Parathyroid adenoma (tissue), 2 donors: Measurements from ENCODE around the gene CLP1.

ENCODE experiments used
- H2AFZ ChIP-seq: fragments of 300-600 bp; sonication (generic); one replicate; pipeline ENCODE4 v1.7.0; 2017; ENCODE audit warnings: antibody characterized with exemption, mild to moderate bottlenecking
- H3K27ac ChIP-seq: fragments of 300-600 bp; sonication (generic); one replicate; pipeline ENCODE4 v1.7.0; 2017
- H3K27me3 ChIP-seq: fragments of 300-600 bp; sonication (generic); one replicate; pipeline ENCODE4 v1.7.0; 2017; ENCODE audit warnings: low read length; ENCODE audit not compliant: control insufficient read depth, insufficient read depth
- H3K36me3 ChIP-seq: fragments of 300-600 bp; sonication (generic); one replicate; pipeline ENCODE4 v1.7.0; 2017; ENCODE audit warnings: low read length; ENCODE audit not compliant: control insufficient read depth, insufficient read depth
- H3K4me1 ChIP-seq: fragments of 300-600 bp; sonication (generic); one replicate; pipeline ENCODE4 v1.7.0; 2017; ENCODE audit warnings: control low read depth
- H3K4me2 ChIP-seq: fragments of 300-600 bp; sonication (generic); one replicate; pipeline ENCODE4 v1.7.0; 2017; ENCODE audit warnings: low read length
- H3K4me3 ChIP-seq: fragments of 300-600 bp; sonication (generic); one replicate; pipeline ENCODE4 v1.7.0; 2017; ENCODE audit warnings: low read depth, low read length
- H3K79me2 ChIP-seq: fragments of 300-600 bp; sonication (generic); one replicate; pipeline ENCODE4 v1.7.0; 2017; ENCODE audit warnings: control low read depth
- H3K9ac ChIP-seq: fragments of 300-600 bp; sonication (generic); one replicate; pipeline ENCODE4 v1.7.0; 2017; ENCODE audit warnings: mild to moderate bottlenecking
- H3K9me3 ChIP-seq: fragments of 300-600 bp; sonication (generic); one replicate; pipeline ENCODE4 v1.7.0; 2017; ENCODE audit warnings: low read length; ENCODE audit not compliant: control insufficient read depth
- CTCF ChIP-seq: fragments of 300-600 bp; sonication (generic); IDR thresholded peaks from one replicate; pipeline ENCODE4 v1.7.0; 2017; ENCODE audit warnings: antibody characterized with exemption, mild to moderate bottlenecking
- donor health status: primary hyperparathyroidism.

CLP1 gene

GRCh38 chr11:57624864-57625263 is 32.7 kb upstream of the CLP1 start:
- H3K4me3 ChIP-seq: no peak overlapping the region
- TF ChIP-seq CTCF: no peak
- H3K27ac ChIP-seq: no peak overlapping the region
- H3K4me1 ChIP-seq: no peaks in the 10 kb centered on the region
- no peaks in the 10 kb centered on the region for H3K36me3 ChIP-seq
- H3K27me3 ChIP-seq: no peaks in the 10 kb centered on the region
- no peak overlapping the region for H3K9ac ChIP-seq
- no peak overlapping the region for H3K4me2 ChIP-seq
- no peaks in the 10 kb centered on the region for H3K79me2 ChIP-seq
- no peak overlapping the region for H2AFZ ChIP-seq
- H3K9me3 ChIP-seq: no peaks in the 10 kb centered on the region

GRCh38 chr11:57626895-57627294 is 30.7 kb upstream of the CLP1 start:
- no peak overlapping the region for H2AFZ ChIP-seq
- H3K4me3 ChIP-seq: no peak overlapping the region
- no peaks in the 10 kb centered on the region for H3K27me3 ChIP-seq
- no peak overlapping the region for H3K27ac ChIP-seq
- TF ChIP-seq CTCF: no peak
- H3K79me2 ChIP-seq: no peaks in the 10 kb centered on the region
- no peak overlapping the region for H3K4me2 ChIP-seq
- no peak overlapping the region for H3K9ac ChIP-seq
- no peaks in the 10 kb centered on the region for H3K36me3 ChIP-seq
- no peaks in the 10 kb centered on the region for H3K4me1 ChIP-seq
- H3K9me3 ChIP-seq: no peaks in the 10 kb centered on the region

- Histone ChIP-seq H3K79me2 (no peaks in the 10 kb centered on the region), H3K9me3 (no peaks in the 10 kb centered on the region), H3K27ac (no peak overlapping the region), H3K4me3 (no peak overlapping the region), H3K36me3 (no peaks in the 10 kb centered on the region), H3K4me2 (no peak overlapping the region), H2AFZ (no peak overlapping the region), H3K9ac (no peak overlapping the region), H3K4me1 (no peaks in the 10 kb centered on the region), H3K27me3 (no peaks in the 10 kb centered on the region)
- no peak for TF ChIP-seq CTCF
Measured at GRCh38 chr11:57630171-57630570, 27.4 kb upstream of the CLP1 start.

GRCh38 chr11:57632116-57632515 is 25.4 kb upstream of the CLP1 start:
- Histone ChIP-seq H3K27me3 (no peaks in the 10 kb centered on the region), H3K79me2 (no peaks in the 10 kb centered on the region), H3K4me2 (no peak overlapping the region), H3K27ac (no peak overlapping the region), H3K4me1 (no peaks in the 10 kb centered on the region), H3K9ac (no peak overlapping the region), H3K36me3 (no peaks in the 10 kb centered on the region), H3K4me3 (no peak overlapping the region), H3K9me3 (no peaks in the 10 kb centered on the region), H2AFZ (no peak overlapping the region)
- no peak for TF ChIP-seq CTCF

GRCh38 chr11:57633394-57634070 is 24.0 kb upstream of the CLP1 start:
- Histone ChIP-seq H2AFZ (no peak overlapping the region), H3K9me3 (no peaks in the 10 kb centered on the region), H3K4me1 (no peaks in the 10 kb centered on the region), H3K4me3 (no peak overlapping the region), H3K27ac (no peak overlapping the region), H3K9ac (no peak overlapping the region), H3K27me3 (no peaks in the 10 kb centered on the region), H3K79me2 (no peaks in the 10 kb centered on the region), H3K36me3 (no peaks in the 10 kb centered on the region), H3K4me2 (no peak overlapping the region)
- no peak for TF ChIP-seq CTCF
